GM23338 (cell line): ENCODE results near the gene FRMD4A. TPM values are rescaled to one million over a fixed set of nuclear protein-coding genes. Genes with fewer than 3 reads are reported as not detected.

Source experiments
- ATAC-seq: fragments of 200-7000 bp; cut with Tn5 transposase; 3 replicates; pipeline ENCODE4 v1.9.1; 2020
- DNase-seq: peaks from one replicate; pipeline ENCODE4 v3.0.0-alpha.2; 2015; ENCODE audit warnings: low spot score
- H2AFZ ChIP-seq: fragments of 200-600 bp; sonication (generic); 2 replicates; pipeline ENCODE4 v1.8.0; 2016; ENCODE audit warnings: antibody characterized with exemption, mild to moderate bottlenecking, moderate library complexity
- H3F3A ChIP-seq: fragments of 200-600 bp; sonication (generic); replicated peaks from 2 replicates; pipeline ENCODE4 v1.8.0; 2017; ENCODE audit warnings: antibody characterized with exemption, mixed run types, low read depth
- H3K27ac ChIP-seq: fragments of 200-600 bp; sonication (generic); 2 replicates; pipeline ENCODE4 v1.6.1; 2016; ENCODE audit warnings: low read depth
- H3K27me3 ChIP-seq: fragments of 200-600 bp; sonication (generic); 2 replicates; pipeline ENCODE4 v1.8.0; 2016; ENCODE audit warnings: mild to moderate bottlenecking, mixed run types, moderate library complexity; ENCODE audit not compliant: insufficient read depth
- H3K36me3 ChIP-seq: fragments of 200-600 bp; sonication (generic); 2 replicates; pipeline ENCODE4 v1.8.0; 2016; ENCODE audit warnings: mild to moderate bottlenecking; ENCODE audit not compliant: insufficient read depth
- H3K4me1 ChIP-seq: fragments of 200-600 bp; sonication (generic); 2 replicates; pipeline ENCODE4 v1.8.0; 2016; ENCODE audit warnings: mild to moderate bottlenecking, moderate library complexity; ENCODE audit not compliant: insufficient read depth
- H3K4me2 ChIP-seq: fragments of 200-600 bp; sonication (generic); 2 replicates; pipeline ENCODE4 v1.7.1; 2017; ENCODE audit warnings: mixed run types
- H3K4me3 ChIP-seq: fragments of 200-600 bp; sonication (generic); 2 replicates; pipeline ENCODE4 v1.6.1; 2016; ENCODE audit warnings: mixed run types
- H3K79me2 ChIP-seq: fragments of 200-600 bp; sonication (generic); replicated peaks from 2 replicates; pipeline ENCODE4 v1.8.0; 2017; ENCODE audit warnings: mild to moderate bottlenecking; ENCODE audit not compliant: insufficient read depth
- H3K9me2 ChIP-seq: fragments of 200-600 bp; sonication (generic); 2 replicates; pipeline ENCODE4 v1.8.0; 2017; ENCODE audit not compliant: insufficient read depth
- H4K20me1 ChIP-seq: fragments of 200-600 bp; sonication (generic); replicated peaks from 2 replicates; pipeline ENCODE4 v1.8.0; 2017; ENCODE audit warnings: mild to moderate bottlenecking; ENCODE audit not compliant: insufficient read depth
- H3K27ac Mint-ChIP-seq: 2 replicates; pipeline ENCODE4 v1.8.0; 2020; ENCODE audit warnings: inconsistent platforms, mild to moderate bottlenecking, moderate library complexity, mixed read lengths
- H3K27me3 Mint-ChIP-seq: 3 replicates; pipeline ENCODE4 v1.8.0; 2022; ENCODE audit warnings: low read depth, mild to moderate bottlenecking, moderate library complexity, mixed read lengths, inconsistent platforms; ENCODE audit not compliant: insufficient read depth, poor library complexity
- H3K36me3 Mint-ChIP-seq: 3 replicates; pipeline ENCODE4 v1.8.0; 2021; ENCODE audit warnings: low read depth, mild to moderate bottlenecking, inconsistent platforms, moderate library complexity, mixed read lengths
- H3K4me1 Mint-ChIP-seq: 3 replicates; pipeline ENCODE4 v1.8.0; 2020; ENCODE audit warnings: mild to moderate bottlenecking, inconsistent platforms, mixed read lengths
- H3K4me3 Mint-ChIP-seq: 3 replicates; pipeline ENCODE4 v1.8.0; 2021; ENCODE audit warnings: moderate library complexity, mild to moderate bottlenecking, inconsistent platforms, mixed read lengths
- H3K9me3 Mint-ChIP-seq: 3 replicates; pipeline ENCODE4 v1.8.0; 2020; ENCODE audit warnings: moderate library complexity, mild to moderate bottlenecking, inconsistent platforms, mixed read lengths
- EZH2phosphoT487 ChIP-seq: fragments of 200-600 bp; sonication (generic); IDR thresholded peaks from one replicate; pipeline ENCODE4 v1.8.1; 2018; ENCODE audit warnings: antibody characterized with exemption; ENCODE audit not compliant: unreplicated experiment
- JUNB ChIP-seq: IDR thresholded peaks from one replicate; pipeline ENCODE4 v1.6.1; 2016; ENCODE audit warnings: antibody characterized with exemption; ENCODE audit not compliant: unreplicated experiment
- NANOG ChIP-seq: IDR thresholded peaks from 2 replicates; pipeline ENCODE4 v1.6.1; 2016; ENCODE audit warnings: antibody characterized with exemption, borderline replicate concordance
- POLR2AphosphoS5 ChIP-seq: IDR thresholded peaks from 2 replicates; pipeline ENCODE4 v1.6.1; 2016; ENCODE audit warnings: antibody characterized with exemption, low read depth
- STAT1 ChIP-seq: IDR thresholded peaks from one replicate; pipeline ENCODE4 v1.6.1; 2016; ENCODE audit warnings: antibody characterized with exemption; ENCODE audit not compliant: unreplicated experiment
- ZNF114 ChIP-seq: fragments of 250-450 bp; sonication (Bioruptor Pico); IDR thresholded peaks from 2 replicates; pipeline ENCODE4 v1.5.0; 2020; ENCODE audit warnings: mild to moderate bottlenecking, moderate library complexity
- ZNF331 ChIP-seq: fragments of 250-450 bp; sonication (Bioruptor Pico); IDR thresholded peaks from 2 replicates; pipeline ENCODE4 v1.5.0; 2020; ENCODE audit warnings: low read depth, mild to moderate bottlenecking, moderate library complexity
- polyA plus RNA-seq: library from polyadenylated mRNA; unstranded; fragments of >200 nt; fragmentation: Nextera tagmentation; extraction: Ambion mirVana; gene quantifications from 2 replicates; pipeline ENCODE4 v1.2.1, GENCODE V29; 2016
- total RNA-seq: library from RNA; depleted of rRNA; stranded (reverse); fragments of >200 nt; shearing (Covaris generic); gene quantifications from 2 replicates; pipeline ENCODE4 v1.2.3, GENCODE V29; 2014
- TF ChIP-seq, protein P1 (sequence below): fragments of 250-450 bp; sonication (Bioruptor Pico); IDR thresholded peaks from 2 replicates; pipeline ENCODE4 v1.5.0; 2020; ENCODE audit warnings: mild to moderate bottlenecking, moderate library complexity
- TF ChIP-seq, protein P2 (sequence below): IDR thresholded peaks from one replicate; pipeline ENCODE4 v1.6.1; 2018; ENCODE audit warnings: antibody characterized with exemption; ENCODE audit not compliant: unreplicated experiment

The FRMD4A gene
- total and polyA plus RNA-seq, 2 experiments from 2014 or later = 14.0 to 20.1 TPM

DNA sequence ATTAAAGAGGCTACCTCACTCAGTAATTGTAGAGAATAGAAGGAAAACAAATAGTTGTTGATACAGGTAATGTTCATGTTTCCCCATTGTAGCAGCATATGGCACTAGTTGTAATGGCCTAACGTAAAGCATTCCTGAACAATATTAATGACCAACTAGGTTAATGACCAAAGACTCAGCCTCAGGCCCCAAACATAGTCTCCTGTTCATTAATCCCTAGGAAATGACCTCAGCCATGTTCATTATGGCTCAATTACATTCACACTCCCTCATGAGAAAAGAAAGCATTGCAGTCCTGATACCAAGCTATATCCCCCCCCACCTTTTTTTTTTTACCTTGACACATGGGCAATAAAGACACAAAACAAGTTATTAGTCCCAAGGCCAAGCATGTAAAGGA is 12.7 kb downstream of the FRMD4A start (continued):
- TF ChIP-seq, protein P1, sequence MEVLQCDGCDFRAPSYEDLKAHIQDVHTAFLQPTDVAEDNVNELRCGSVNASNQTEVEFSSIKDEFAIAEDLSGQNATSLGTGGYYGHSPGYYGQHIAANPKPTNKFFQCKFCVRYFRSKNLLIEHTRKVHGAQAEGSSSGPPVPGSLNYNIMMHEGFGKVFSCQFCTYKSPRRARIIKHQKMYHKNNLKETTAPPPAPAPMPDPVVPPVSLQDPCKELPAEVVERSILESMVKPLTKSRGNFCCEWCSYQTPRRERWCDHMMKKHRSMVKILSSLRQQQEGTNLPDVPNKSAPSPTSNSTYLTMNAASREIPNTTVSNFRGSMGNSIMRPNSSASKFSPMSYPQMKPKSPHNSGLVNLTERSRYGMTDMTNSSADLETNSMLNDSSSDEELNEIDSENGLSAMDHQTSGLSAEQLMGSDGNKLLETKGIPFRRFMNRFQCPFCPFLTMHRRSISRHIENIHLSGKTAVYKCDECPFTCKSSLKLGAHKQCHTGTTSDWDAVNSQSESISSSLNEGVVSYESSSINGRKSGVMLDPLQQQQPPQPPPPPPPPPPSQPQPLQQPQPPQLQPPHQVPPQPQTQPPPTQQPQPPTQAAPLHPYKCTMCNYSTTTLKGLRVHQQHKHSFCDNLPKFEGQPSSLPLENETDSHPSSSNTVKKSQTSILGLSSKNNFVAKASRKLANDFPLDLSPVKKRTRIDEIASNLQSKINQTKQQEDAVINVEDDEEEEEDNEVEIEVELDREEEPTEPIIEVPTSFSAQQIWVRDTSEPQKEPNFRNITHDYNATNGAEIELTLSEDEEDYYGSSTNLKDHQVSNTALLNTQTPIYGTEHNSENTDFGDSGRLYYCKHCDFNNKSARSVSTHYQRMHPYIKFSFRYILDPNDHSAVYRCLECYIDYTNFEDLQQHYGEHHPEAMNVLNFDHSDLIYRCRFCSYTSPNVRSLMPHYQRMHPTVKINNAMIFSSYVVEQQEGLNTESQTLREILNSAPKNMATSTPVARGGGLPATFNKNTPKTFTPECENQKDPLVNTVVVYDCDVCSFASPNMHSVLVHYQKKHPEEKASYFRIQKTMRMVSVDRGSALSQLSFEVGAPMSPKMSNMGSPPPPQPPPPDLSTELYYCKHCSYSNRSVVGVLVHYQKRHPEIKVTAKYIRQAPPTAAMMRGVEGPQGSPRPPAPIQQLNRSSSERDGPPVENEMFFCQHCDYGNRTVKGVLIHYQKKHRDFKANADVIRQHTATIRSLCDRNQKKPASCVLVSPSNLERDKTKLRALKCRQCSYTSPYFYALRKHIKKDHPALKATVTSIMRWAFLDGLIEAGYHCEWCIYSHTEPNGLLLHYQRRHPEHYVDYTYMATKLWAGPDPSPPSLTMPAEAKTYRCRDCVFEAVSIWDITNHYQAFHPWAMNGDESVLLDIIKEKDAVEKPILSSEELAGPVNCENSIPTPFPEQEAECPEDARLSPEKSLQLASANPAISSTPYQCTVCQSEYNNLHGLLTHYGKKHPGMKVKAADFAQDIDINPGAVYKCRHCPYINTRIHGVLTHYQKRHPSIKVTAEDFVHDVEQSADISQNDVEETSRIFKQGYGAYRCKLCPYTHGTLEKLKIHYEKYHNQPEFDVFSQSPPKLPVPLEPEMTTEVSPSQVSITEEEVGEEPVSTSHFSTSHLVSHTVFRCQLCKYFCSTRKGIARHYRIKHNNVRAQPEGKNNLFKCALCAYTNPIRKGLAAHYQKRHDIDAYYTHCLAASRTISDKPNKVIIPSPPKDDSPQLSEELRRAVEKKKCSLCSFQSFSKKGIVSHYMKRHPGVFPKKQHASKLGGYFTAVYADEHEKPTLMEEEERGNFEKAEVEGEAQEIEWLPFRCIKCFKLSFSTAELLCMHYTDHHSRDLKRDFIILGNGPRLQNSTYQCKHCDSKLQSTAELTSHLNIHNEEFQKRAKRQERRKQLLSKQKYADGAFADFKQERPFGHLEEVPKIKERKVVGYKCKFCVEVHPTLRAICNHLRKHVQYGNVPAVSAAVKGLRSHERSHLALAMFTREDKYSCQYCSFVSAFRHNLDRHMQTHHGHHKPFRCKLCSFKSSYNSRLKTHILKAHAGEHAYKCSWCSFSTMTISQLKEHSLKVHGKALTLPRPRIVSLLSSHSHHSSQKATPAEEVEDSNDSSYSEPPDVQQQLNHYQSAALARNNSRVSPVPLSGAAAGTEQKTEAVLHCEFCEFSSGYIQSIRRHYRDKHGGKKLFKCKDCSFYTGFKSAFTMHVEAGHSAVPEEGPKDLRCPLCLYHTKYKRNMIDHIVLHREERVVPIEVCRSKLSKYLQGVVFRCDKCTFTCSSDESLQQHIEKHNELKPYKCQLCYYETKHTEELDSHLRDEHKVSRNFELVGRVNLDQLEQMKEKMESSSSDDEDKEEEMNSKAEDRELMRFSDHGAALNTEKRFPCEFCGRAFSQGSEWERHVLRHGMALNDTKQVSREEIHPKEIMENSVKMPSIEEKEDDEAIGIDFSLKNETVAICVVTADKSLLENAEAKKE (CRISPR knock-in tag) = no peak
- TF ChIP-seq STAT1 (no peak), EZH2phosphoT487 (no peak), ZNF114 (CRISPR knock-in tag) (no peak), NANOG (no peak)

DNA sequence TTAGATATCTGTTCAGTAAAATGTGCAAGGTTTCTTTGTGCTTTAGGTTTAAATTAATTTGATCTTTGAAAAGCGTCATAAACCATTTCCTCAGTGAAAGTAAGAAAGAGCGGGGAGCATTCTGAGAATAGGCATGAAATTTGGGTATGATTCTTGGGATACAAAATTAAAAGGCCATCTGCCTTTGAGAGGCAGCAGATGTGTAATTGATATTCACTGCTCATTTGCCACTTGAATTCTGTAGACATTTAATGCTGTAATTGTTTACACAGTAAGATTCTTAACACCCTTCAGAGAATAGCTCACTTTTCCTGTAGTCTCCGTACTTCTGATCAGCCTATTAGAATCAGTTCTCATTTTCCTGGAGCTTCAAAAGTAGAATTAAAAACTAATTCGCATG is 18.7 kb downstream of the FRMD4A start:
- H3K79me2 ChIP-seq = no peaks in the 10 kb centered on the region
- H3K4me1 ChIP-seq = no peaks in the 10 kb centered on the region
- H3F3A ChIP-seq = no peaks in the 10 kb centered on the region
- H3K36me3 ChIP-seq = no peaks in the 10 kb centered on the region
- Mint-ChIP-seq H3K36me3 (no peaks in the 10 kb centered on the region), H3K27ac (no peak overlapping the region), H3K9me3 (no peaks in the 10 kb centered on the region), H3K4me3 (no peak overlapping the region), H3K27me3 (peaks cover 4% of the 10 kb centered on the region), H3K4me1 (peaks cover 18% of the 10 kb centered on the region)
- no peak overlapping the region for H3K4me2 ChIP-seq
- no peaks in the 10 kb centered on the region for H3K27me3 ChIP-seq
- no peak overlapping the region for H3K27ac ChIP-seq
- H4K20me1 ChIP-seq = no peaks in the 10 kb centered on the region
- TF ChIP-seq, protein P2, sequence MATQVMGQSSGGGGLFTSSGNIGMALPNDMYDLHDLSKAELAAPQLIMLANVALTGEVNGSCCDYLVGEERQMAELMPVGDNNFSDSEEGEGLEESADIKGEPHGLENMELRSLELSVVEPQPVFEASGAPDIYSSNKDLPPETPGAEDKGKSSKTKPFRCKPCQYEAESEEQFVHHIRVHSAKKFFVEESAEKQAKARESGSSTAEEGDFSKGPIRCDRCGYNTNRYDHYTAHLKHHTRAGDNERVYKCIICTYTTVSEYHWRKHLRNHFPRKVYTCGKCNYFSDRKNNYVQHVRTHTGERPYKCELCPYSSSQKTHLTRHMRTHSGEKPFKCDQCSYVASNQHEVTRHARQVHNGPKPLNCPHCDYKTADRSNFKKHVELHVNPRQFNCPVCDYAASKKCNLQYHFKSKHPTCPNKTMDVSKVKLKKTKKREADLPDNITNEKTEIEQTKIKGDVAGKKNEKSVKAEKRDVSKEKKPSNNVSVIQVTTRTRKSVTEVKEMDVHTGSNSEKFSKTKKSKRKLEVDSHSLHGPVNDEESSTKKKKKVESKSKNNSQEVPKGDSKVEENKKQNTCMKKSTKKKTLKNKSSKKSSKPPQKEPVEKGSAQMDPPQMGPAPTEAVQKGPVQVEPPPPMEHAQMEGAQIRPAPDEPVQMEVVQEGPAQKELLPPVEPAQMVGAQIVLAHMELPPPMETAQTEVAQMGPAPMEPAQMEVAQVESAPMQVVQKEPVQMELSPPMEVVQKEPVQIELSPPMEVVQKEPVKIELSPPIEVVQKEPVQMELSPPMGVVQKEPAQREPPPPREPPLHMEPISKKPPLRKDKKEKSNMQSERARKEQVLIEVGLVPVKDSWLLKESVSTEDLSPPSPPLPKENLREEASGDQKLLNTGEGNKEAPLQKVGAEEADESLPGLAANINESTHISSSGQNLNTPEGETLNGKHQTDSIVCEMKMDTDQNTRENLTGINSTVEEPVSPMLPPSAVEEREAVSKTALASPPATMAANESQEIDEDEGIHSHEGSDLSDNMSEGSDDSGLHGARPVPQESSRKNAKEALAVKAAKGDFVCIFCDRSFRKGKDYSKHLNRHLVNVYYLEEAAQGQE = no peak
- TF ChIP-seq ZNF331 (CRISPR knock-in tag) = no peak
- no peak for TF ChIP-seq POLR2AphosphoS5
- no peak for TF ChIP-seq NANOG
- no peak for TF ChIP-seq JUNB
- no peak for TF ChIP-seq EZH2phosphoT487
- ATAC-seq = no peak
- H3K9me2 ChIP-seq = peaks cover 16% of the 10 kb centered on the region
- no peak overlapping the region for H2AFZ ChIP-seq
- no peak overlapping the region for H3K4me3 ChIP-seq
- DNase-seq = no peak
